GM18499 (cell line): ENCODE results near the gene HSPA1L.
"Not testable (repeated sequence)": the region's sequence is repeated elsewhere in the genome, so short reads cannot be mapped to it uniquely, and the experiment has no call there.

ENCODE experiments used
- ATAC-seq: cut with Tn5 transposase; IDR thresholded peaks from one replicate; pipeline ENCODE4 v1.9.1; 2021; ENCODE audit warnings: moderate number of reproducible peaks; ENCODE audit not compliant: insufficient read depth, unreplicated experiment

Gene HSPA1L

DNA sequence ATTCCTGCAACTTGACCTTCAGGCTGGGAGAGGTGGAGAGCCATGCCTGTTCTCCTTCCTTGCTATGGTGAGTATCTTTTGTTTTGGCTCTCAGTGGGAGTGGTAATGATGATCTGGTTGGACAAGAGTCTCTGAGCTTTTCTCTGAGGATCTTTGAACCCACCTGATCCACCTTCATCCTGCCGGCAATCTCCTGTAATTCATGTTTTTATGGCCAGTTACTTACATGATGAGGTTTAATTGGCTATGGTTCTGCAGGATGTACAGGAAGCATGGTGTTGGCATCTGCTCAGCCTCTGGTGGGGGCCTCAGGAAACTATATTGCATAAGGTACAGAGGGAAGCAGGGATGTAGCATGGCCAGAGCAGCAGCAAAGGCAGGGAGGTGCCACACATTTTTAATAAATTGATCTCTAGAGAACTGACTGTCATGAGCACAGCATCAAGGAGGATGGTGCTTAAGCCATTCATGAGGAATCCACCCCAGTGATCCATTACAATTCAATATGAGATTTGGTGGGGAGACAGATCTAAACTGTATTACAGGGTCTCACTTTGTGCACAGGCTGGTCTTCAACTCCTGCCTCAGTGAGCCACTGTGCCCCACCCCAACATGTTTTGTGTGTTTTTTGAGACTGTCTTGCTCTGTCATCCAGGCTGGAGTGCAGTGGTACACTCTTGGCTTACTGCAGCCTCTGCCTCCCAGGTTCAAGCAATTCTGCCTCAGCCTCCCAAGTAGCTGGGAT, 22.5 kb upstream of the HSPA1L start:
- ATAC-seq = no peak

DNA sequence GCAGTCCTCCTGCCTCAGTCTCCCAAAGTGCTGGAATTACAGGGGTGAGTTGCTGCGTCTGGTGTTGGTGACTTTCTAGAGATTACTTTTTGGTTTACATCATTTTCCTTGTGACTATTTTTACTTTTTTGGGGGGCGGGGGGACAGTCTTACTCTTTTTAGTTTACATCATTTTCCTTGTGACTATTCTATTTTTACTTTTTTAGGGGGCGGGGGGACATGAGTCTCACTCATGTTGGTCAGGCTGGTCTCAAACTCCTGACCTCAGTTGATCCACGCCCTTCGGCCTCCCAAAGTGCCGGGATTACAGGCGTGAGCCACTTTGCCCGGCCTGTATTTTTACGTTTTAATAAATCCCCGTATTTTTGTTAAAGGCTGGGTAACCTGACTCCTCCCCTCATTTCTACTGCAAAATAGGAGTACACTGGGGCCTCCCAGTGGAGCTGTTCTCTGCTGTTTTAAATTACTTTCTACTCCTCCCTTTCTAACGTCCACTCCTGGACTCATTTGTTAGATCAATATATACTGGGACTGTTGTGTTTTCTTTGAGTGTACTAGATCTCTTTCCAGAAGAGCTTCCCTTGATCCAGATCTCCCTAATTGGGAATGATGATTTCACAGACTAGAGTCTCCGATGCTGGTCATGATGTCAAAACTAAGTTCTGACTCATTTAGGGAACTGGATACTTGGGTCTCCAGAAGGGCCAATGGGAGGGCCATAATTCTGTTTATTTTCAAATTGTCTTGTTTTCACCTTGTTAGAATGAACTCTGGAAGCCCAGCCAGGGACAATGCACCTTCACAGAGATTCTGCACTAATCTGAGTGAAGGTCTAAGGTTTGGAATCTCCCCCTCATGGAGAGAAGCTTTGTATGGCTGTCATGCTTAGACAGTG, 21.6 kb upstream of the HSPA1L start:
- ATAC-seq = no peak

DNA sequence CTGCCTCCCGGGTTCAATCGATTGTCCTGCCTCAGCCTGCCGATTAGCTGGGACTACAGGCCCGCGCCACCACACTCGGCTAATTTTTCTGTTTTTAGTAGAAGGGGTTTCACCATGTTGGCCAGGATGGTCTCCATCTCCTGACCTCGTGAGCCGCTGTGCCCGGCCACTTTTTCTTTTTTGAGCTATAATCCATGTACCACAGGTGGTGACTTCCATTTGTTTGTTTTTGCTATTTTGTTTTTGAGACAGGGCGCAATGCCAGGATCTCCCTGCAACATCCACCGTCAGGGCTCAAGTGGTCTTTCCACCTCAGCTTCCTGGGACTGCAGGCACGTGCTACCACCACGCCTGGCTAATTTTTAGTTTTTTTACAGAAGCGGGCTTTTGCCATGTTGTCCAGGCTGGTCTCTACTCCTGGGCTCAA, 21.0 kb upstream of the HSPA1L start:
- ATAC-seq = no peak

DNA sequence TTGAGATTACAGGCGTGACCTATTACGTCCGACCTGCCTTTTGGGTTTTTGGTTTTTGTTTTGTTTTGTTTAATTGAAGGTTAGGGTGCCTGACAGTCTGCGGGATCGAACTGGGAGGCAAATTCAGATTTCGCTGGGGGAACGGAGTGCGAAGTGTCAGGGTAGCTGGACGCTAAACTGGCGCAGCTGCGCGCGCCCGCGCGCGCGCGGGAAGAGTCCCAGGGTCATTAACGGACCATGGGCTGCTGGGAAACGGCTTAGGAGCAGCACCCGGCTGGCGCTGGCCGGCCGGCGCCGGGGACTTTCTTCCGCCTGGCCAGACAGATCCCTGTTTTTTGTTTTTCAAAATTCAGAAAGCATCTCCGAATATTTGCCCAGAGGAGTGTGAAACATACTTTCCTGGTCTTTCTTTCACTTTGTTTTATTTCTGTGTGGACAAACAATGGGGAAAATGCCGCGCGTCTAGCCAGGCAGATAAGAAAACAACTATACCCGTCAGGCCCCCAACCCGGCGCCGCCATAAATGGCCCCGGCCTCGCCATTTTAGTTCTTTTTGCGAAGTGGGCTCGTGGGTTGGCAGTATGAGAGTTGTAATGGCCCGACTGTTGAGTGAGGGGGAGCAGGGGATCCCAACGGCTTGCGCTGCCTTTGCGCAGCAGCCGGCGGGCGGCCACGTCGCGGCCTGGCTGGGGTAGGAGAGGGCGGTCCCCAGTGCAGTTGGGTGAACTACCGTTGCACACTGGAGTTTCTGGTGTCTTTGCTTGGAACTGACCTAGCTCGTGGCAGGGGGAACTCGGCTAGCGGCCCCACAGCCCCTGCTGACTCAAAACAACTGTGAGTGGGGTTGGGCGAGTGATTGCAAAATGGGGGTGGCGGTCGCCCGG, 19.5 kb upstream of the HSPA1L start:
- no peak for ATAC-seq

DNA sequence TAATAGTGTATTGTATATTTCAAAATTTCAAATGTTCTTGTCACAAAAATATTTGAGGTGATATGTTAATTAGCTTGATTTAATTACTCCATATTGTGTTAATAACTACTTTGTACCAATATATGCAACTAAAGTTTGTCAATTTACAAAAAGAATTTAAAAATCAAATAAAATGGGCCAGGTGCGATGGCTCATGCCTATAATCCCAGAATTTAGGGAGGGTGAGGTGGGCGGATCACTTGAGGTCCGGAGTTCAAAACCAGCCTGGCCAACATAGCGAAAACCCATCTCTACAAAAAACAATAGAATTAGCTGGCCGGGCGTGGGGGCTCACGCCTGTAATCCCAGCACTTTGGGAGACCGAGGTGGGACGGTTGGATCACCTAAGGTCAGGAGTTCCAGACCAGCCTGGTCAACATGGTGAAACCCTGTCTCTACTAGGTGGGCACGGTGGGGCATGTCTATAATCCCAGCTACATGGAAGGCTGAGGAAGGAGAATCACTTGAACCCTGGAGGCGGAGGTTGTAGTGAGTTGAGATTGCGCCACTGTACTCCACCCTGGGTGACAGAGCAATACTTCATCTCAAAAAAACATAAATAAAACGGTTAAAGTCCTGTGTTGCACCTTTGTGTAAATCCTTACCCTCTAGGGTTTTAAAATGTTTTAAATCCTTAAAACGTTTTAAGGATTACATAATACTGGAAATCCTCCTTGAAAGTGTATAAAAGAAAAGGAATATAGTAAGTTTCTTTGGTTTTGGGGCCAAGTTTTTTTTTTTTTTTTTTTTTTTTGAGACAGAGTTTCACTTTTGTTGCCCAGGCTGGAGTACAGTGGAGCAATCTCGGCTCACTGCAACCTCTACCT, 16.5 kb upstream of the HSPA1L start:
- ATAC-seq = no peak

DNA sequence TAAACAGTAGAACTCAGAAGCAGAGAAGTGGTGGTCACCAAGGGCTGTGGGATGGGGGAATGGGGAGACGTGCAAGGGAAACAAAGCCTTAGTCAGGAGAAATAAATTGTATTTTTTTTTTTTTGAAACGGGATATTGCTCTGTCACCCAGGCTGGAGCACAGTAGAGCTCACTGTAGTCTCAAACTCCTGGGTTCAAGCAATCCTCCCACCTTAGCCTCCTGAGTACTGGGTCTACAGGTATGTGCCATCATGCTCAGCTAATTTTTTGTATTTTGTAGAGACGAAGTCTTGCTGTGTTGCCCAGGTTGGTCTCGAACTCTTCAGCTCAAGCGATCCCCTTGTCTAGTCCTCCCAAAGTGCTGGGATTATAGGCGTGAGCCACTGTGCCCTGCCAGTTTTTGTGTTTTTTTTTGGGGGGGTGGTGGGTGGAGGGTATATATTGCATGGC, 15.8 kb upstream of the HSPA1L start:
- no peak for ATAC-seq

DNA sequence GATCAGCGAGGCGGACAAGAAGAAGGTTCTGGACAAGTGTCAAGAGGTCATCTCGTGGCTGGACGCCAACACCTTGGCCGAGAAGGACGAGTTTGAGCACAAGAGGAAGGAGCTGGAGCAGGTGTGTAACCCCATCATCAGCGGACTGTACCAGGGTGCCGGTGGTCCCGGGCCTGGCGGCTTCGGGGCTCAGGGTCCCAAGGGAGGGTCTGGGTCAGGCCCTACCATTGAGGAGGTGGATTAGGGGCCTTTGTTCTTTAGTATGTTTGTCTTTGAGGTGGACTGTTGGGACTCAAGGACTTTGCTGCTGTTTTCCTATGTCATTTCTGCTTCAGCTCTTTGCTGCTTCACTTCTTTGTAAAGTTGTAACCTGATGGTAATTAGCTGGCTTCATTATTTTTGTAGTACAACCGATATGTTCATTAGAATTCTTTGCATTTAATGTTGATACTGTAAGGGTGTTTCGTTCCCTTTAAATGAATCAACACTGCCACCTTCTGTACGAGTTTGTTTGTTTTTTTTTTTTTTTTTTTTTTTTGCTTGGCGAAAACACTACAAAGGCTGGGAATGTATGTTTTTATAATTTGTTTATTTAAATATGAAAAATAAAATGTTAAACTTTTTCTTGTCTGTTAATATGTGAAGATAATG, 14.7 kb upstream of the HSPA1L start:
- no peak for ATAC-seq

DNA sequence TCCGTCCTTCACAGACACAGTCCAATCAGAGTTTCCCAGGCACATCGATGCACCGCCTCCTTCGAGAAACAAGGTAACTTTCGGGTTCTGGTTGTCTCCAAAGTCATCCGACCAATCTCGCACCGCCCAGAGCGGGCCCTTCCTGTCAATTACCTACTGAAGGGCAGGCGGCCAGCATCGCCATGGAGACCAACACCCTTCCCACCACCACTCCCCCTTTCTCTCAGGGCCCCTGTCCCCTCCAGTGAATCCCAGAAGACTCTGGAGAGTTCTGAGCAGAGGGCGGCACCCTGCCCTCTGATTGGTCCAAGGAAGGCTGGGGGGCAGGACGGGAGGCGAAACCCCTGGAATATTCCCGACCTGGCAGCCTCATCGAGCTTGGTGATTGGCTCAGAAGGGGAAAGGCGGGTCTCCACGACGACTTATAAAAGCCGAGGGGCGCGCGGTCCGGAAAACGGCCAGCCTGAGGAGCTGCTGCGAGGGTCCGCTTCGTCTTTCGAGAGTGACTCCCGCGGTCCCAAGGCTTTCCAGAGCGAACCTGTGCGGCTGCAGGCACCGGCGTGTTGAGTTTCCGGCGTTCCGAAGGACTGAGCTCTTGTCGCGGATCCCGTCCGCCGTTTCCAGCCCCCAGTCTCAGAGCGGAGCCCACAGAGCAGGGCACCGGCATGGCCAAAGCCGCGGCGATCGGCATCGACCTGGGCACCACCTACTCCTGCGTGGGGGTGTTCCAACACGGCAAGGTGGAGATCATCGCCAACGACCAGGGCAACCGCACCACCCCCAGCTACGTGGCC, 12.4 kb upstream of the HSPA1L start, which contains the start of gene HSPA1B:
Gene HSPA1B, plus strand, starts transcription at position 453 of the 794 bp plus-strand sequence. Its CDS starts 213 bp downstream, at position 666.
- ATAC-seq = peak; percentile 46

DNA sequence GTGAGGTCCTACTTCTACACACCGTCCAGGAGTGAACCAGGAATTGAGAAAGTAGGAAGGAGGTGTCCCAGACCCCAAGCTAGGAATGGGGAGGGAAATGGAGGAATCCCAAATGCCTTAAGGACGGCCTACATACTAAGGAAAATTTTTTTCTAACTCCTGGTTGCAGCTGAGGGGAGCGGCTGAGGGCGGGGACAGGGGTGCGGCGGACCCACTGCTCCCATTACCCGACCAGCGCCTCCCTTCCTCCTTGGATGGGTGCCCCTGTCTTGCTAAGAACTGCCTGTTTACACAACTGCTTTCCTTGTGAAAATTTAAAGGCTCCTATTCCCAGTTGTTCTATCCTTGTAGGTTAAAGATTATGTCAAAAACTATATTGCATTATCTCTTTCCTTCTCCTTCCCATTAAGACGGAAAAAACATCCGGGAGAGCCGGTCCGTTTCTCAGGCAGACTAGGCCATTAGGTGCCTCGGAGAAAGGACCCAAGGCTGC, 11.8 kb upstream of the HSPA1L start:
- ATAC-seq = no peak

DNA sequence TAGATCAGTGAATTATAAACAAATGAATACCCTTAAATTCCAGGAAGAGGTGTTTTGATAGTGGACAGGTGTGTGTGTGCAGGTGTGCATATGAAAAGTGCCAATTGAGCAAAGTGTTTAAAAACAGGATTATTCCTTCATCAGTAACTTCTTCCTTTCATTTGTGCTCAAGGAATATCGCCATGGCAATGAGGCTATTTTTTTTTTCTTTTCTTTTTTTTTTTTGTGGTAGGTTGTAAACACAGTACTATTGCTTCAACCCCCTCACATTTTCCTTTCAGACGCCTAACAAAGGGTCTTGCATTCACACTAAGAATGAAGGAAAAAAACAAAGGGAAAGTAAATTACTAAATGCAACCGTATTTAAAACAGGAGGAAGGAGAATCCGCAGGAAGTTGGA, 10.5 kb upstream of the HSPA1L start:
- no peak for ATAC-seq

DNA sequence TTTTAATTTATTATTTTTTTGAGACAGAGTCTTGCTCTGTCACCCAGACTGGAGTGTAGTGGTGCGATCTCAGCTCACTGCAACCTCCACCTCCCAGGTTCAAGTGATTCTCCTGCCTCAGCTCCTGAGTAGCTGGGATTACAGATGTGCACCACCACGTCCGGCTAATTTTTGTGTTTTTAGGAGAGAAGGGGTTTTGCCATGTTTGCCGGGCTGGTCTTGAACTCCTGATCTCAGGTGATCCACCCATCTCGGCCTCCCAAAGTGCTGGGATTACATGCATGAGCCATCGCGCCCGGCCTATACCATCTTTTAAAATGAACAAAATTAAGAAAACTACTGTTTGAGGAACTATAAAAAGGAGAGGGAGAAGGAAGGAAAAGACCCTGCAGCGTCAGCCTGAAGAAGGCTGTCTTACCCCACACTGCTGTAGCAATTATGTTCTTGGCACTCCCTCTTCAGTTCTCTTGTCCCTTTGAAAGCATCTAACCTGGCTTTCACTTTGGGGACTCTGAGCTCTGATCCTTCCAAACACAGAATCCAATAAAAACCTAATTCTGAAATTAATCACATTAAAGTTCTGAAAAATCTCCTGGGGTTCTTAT, 8.6 kb upstream of the HSPA1L start:
- ATAC-seq = not testable (repeated sequence)

DNA sequence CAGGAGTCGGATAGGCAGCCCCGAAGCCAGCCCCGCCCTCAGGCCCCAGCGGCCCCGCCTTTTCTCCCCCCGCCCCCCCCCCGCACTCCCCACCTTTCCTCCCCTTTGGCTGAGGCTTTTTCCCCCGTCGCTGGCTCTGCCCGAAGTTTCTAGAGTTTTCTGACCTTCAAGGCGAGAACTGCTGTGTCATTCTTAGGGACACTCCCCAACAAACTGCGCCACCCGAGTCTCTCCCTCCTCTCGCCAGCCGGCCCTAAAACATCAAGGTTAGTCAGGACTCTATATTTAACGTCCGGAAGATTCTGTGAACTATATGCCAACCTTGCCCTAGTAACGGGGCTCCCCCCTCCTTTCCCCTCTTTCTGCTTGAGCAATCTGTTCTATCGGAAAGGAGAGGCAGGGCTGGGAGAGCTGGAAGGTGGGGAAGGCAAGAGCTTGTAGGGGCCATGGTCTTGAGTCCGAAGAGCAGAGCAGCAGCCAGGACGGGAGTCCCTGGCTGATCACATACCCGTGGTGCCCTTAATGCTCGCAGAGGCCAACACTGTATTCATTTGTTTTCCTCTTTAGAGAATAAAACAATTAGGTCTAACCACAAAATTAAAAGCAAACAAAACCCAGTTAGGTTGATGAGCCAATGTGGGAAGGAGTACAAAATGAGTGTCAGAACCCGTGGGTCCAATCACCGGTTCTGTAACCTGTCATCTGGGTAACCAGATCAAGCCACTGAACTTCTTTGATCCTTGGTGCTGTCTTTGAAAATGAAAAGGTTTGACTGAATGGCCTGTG, 7.1 kb upstream of the HSPA1L start:
- no peak for ATAC-seq

DNA sequence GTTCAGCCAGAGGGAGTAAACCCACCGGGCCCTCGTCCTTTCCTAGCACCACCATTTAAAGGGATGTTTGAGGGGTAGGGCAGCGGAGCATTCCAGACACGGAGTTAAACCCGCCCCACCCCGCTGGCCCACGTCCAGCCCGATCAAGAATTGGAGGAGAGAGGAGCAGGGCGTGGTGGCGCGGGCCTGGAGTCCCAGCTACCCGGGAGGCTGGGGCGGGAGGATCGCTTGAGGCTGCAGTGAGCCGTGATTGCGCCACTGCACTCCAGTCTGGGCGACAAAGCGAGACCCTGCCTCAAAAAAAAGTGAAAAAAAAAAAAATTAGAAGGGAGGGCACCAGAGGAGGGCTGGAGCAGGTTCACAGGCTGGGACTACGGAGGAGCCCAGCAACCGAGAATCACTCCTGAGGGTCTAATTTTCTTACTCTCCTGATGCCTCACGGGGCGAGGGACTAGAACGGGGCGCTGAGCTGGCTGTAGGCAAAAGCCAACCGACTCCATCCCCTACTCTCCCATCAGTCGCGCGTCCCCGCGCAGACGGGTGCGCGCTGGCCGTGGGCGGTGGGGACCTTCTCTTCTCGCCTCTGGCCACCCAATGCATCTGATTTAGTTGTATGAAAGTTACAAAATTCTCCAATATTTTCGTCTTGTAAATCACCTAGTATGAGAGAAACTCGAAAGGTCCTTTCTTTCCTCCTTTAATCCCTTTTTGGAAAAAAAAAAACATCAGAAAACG, 6.4 kb upstream of the HSPA1L start:
- no peak for ATAC-seq

DNA sequence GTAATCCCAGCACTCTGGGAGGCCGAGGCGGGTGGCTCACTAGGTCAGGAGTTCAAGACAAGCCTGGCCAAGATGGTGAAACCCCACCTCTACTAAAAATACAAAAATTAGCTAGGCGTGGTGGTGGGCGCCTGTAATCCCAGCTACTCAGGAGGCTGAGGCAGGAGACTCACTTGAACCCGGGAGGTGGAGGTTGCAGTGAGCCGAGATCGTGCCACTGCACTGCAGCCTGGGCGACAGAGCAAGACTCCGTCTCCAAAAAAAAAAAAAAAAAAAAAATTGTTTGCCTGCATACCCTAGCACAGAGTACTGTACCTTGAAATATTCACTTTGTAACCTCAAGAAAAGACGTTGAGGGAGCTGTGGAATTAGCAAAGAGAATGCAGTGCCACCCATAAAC, 5.3 kb upstream of the HSPA1L start:
- ATAC-seq = not testable (repeated sequence)

DNA sequence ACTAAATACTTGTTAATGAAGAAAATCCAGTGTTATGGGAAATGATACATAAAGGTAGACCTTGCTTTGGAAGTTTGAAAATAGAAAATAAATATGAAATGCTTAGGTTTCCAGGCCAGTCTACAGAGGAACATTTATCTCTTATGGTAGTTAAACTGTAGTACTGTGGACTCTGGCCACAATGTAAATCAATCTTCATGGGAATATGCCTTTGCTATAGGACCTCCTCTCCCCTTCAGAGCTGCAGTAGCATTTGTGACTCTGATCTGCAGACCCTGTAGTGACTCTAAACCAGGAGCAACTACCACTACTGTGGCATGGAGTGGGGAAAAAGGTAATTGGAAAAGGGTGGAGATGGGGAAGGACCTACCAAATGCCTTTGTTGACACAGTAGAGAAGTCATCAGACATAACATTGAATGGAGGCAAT, 4.8 kb upstream of the HSPA1L start:
- ATAC-seq = no peak

DNA sequence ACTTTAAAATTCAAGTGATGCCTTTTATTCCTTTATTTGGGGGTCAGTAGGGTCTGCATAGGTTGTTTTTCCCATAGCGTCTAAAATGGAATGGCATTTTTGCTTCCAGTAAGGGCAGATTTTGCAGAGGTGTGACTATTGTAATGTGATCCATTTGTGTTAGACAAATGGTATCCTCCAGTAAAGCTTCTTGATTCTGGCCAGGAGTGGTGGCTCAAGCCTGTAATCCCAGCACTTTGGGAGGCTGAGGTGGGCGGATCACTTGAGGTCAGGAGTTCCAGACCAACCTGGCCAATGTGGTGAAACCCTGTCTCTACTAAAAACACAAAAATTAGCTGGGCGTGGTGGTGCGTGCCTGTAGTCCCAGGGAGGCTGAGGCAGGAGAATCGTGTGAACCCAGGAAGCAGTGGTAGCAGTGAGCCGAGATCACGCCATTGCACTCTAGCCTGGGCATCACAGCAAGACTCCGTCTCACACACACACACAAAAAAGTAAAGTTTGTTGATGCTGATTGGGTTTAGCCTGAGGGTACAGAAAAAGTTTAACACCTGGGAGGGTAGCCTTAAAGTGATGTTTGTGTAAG, 2.9 kb upstream of the HSPA1L start:
- not testable (repeated sequence) for ATAC-seq
